NCI-H2196 (cell line): ENCODE measurements around the gene CYP2U1.
"Not testable (repeated sequence)": the region's sequence is repeated elsewhere in the genome, so short reads cannot be mapped to it uniquely, and the experiment has no call there.

Experiments used
- DNase-seq: peaks from one replicate; lab custom pipeline; 2025; ENCODE audit not compliant: unreplicated experiment; lab: John Stamatoyannopoulos, UW

Gene CYP2U1

DNA sequence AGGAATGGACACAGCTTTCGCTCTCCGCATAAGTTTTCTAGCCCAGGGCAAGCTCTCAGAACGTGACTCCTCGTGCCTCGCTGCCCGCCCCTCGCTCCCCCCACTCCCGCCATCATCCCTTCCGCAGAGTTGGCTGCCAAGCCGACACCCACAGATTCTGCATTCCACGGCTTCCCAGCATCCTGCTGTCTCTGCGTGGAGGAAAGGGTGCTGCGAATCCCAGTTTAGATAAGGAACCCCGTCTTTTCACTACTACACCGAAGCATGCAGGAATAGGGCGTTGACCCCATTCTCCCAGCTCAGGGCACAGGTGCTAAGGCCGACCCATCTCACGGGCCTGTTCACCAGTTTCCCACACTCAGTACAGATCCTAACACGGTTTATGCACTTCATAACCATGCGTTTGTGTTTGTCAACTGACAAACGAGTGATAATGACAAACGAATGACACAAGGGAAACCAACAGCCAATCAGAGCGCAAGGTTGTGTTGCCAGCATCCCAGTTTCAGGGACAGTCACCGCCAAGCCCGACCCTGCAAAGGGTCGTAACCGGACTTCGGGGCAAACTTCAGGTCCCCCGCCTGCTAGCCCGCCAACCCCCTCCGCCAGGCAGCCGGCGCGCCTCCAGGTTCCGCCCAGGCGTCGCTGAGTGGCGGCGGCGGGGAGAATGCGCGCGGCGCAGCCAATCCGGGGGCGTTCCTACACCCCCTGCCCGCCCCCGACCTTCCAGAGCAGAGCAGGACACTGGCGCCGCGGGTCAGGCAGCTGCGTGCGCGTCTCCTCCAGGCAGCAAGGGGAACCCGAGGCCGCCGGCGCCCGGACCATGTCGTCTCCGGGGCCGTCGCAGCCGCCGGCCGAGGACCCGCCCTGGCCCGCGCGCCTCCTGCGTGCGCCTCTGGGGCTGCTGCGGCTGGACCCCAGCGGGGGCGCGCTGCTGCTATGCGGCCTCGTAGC is at the start of gene CYP2U1:
Gene CYP2U1, plus strand, starts transcription at position 729 of the 954 bp plus-strand sequence. Its CDS starts 95 bp downstream, at position 824.
- peak; percentile 60 for DNase-seq

DNA sequence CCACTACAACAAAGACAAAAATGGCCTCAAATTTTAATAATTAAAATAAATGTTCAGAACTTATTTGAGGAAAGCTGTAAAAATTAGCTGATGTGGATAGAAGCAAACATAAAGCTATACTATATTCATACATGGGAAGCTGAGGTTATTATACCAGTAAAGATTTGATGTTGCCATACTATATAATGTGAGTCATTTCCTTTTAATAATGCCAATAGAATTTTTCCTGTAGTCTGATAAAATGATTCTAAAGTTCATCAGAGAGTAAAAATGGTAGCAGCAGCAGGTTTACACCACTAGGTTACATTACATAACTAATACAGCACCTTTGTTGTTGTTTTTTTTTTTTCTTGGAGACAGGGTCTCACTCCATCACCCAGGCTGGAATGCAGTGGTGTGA is 45.5 kb upstream of the CYP2U1 start:
- DNase-seq = no peak

DNA sequence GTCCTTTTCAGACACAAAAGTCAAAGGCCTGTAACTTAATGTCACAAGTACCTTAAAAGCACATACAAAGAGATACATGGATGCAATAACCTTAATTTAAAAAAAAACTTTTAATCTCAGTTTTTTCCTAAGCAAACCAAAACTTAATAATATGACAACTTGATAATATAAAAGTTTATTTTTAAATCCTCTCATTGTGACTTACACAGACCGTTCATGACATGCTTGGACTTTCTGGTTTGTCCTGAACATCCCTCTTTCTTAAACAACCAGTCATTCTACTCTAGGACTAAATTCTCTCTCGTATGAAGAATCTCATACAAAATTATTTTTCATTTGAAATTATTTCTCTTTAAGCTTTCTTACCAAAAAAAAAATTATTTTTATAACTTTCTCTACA is 43.1 kb upstream of the CYP2U1 start:
- no peak for DNase-seq

DNA sequence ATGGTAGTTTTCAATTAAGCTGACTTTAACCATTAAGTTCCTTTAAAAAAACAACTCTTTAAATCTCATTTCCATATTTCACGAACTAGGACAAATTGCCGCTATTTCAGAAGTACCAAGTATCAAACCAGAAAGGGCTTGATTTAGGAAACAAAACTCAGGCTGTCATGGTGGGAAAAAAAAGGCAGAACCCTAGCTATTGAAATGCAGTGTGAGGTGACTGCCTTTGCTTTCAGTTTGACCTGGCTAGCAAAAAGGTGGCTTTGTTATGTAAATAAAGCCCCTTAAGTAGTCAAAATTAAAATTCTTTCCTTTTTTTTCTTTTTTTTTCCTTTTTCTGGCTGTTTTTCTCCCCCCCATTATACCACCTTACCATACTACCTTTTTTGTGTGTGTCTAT is 40.6 kb upstream of the CYP2U1 start:
- no peak for DNase-seq

DNA sequence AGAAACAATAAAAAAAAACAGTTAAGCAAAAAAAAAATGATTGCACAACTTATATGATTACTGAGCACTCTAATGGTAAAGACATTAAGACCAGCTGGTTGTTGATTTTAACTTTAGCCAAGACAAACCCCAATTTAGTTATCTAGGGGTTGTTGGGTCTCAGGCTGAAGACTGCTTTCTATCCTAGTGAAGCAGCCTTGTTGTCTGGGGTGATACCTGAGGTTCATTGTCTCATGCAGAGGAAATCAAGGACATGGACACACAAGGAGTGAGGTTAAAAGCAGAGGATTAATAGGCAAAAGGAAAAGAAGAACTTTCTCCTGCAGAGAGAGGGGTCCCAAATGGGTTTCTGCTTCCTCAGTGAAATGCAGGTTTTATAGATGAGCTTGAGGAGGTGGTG is 40.0 kb upstream of the CYP2U1 start:
- DNase-seq = no peak

DNA sequence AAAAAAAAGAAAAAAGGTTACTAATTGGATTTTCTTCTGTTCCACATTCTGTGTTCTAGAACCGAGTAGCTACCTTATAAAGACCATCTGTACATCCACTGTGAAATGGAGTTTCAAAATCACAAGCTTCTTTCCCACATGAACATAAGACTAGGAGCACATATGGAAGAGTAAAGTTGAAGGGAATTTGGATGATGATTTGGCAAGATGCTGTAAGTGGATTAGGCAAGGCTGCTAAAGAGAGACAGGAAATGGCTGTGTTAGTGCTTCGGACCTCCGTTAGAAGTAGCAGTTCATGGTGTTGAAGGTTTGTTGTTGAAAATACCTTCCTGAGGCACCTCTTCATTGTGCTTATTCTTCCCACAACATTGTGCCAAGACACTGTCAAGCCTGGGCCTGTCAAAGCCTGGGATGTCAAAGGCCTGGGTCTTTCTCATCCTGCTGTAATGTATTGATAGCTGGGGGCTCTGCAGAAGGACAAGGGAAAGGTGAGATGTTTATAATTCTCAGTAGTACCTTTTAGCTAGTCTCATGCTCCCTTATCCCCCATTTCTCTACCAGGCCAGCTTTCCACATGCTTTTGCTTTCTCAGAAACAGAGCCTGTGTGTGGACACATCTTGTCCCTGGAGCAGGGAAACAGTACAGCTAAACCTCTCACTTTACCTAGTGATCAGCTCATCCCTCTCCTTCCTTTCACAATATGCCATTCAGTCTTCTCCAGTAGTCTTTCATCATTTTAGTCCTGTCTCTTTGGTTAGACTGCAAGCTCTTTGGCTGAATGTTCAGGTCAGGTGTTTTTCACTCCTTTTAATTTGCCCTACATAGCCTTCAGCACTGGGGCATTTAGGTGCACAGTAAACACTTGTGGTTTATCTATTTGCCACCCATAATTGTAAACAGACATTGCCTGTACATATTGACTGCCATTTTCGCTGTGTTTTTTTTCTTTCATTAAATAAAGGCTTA is 37.9 kb upstream of the CYP2U1 start:
- no peak for DNase-seq

DNA sequence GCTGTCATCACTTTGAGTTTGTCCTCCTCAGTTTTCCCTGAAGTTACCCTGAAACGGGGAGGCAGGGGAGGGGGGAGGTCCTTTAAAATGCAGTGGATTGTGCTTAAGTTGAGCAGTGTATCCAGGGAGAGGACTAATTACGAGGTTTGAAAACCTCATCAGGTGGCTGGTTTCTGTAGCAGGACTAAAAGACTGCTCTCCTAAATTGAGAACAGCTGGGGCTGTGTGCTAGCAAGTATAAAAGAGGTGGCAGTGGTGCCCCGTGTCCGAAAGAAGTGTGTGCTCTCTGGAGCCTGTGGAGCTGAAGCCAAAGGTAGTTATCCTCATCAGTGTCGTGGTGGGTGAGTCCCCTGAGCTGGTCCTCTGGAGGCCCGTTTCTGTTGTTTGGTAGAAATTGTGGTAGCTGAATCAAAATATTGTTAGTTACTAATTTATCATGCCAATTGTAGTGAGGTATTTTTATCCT is 37.2 kb upstream of the CYP2U1 start:
- DNase-seq = no peak

DNA sequence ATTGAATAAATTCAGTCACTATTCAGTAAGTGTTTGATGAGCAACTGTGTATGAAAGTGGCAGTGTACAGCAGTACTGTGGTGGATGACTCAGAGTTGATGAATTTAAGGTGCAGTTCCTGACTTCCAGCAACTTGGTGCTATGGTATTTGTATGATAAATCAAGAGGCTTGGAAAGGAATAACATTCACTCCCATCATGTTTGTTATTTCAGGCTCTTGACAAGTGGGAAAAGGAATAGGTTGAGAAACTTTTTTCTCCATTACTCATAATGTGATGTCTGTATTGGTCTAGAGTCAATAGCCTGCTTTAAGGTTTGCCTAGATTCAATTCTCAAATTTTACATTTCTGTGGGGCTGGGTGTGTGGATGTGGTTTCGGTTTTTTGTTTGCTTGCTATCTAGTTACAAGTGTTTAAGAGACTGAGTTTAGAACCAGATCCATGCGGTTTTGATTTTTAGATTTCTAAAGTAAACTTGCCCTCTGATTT is 35.1 kb upstream of the CYP2U1 start:
- peak; percentile 4 for DNase-seq

DNA sequence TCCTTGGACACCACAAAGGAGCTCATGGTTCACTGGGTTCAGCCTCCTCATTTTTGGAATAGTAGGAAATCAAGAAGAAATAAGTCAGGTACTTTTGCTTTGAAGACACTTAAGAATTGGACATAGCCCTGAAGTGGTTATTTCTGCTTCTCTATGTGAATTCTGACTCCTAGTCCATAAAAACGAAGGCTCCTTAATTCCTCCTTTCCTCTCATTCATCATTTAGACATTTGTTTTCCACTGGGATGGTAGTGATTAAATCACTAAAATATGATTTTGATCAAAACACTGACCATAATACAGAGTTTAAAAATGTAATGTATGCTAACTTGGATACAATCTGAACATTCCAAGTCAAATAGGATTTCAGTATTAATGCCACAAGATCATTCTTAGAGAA is 34.7 kb upstream of the CYP2U1 start:
- no peak for DNase-seq

DNA sequence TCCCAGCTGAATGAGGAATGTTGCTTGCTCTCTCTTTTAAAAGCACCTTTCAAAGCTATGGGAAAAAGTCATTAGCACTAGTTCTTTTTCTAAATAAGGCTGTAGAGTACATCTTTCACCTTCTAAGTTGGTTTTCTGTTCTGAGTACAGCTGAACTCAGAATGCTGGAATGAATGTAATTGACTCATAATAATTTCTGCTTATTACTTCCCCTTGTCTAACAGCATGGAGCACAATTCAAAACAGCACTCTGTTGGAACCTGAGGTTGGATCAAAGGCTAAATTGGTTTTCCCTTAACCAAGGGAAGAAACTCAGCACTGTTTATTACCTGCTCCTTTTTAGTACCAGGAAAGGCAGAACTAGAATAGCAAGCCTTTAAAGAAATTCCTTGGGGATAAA is 33.5 kb upstream of the CYP2U1 start:
- no peak for DNase-seq

DNA sequence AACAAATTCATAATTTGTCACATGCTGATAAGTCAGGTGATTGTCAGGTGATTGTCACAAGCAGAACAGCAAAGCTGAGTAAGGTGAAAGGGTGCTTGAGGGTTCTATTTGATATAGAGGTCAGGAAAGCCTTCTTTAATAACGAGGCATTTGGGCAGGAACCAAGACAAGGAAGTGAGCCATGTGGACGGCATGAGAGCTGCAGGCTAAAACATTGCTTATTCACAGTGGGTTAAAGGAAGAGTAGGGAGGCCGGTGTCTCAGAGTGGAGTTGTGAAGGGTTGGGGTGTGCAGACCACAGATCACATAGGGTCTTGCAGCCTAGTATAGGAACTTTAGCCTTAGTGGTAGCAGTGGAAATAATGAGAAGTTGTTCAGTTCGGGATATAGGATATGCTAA is 31.3 kb upstream of the CYP2U1 start:
- DNase-seq = no peak

DNA sequence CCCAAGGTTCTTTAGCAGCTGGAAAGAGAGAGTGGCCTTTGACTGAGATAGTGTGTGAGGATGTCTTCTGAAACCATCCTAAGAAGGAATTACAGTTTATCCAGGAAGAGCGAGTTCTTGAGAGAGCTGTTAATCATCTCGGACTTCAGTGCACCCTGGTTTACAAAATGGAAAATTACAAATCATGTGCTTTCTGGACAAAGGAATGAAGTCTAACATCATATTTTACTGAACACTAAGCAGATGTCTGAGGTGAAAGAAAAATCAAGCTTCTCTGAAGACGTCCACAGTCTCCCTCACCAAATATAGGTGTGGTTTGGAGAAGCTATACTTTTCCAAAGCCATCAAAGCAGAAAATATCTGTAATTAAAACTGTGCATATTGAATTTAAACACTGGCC is 30.8 kb upstream of the CYP2U1 start:
- DNase-seq = no peak

DNA sequence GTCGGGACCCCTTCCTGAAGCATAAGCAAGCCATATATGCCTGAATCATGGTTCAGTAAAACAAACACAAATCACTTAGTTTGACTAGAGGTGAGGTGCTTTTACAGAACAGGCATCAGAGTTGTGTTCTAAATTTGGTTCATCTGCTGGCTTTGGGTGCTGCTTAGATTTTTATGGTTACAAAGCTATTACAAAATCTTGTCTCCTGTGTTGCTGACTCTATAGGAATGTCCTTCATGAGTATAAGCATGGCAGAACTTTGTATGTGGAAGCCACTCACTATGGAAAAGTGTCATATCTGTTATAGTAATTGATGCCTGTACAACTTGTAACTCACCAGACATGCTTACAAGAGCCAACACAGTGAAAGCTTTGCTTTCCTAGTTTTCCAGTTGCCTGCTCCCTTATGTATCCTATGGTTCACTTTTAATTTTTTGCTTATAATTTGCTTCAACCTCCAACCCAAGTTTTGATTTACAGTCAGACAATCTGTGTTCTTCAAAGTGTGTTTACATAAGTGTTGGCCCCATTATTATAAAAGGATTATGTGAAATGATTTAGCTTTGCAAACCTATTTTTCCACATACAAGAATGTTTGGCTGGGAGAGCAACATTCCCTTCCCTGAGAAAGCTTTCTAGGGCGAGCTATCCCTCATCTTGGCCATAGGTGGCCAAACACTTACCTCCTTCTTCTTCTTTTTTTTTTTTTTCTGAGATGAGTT is 30.0 kb upstream of the CYP2U1 start:
- no peak for DNase-seq

DNA sequence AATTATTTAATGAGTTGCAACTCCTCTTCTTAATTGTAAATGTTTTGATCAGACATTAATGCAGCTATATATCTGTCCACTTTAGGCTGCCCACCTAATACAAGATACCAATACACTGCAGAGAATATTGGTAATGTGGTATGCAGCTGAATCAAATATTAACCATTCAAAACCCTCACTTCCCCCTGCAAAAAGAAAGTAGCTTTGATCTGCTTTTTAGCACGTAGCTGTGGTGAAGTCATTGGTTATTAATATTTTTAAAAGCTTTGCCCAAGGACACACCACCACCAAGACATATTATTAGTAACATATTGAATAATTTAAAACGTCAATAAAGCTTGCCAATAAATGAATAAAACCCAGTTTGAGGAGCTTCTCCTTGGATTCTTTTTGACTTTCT is 28.6 kb upstream of the CYP2U1 start:
- DNase-seq = no peak

DNA sequence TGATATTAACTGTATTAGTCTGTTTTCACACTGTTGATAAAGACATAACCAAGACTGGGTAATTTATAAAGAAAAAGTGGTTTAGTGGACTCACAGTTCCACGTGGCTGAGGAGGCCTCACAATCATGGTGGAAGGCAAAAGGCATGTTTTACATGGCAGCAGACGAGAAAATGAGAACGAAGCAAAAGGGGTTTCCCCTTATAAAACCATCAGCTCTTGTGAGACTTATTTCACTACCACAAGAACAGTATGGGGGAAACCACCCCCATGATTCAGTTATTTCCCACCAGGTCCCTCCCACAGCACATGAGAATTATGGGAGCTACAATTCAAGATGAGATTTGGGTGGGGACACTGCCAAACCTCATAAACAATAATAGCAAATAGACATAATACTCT is 26.3 kb upstream of the CYP2U1 start:
- DNase-seq = not testable (repeated sequence)

DNA sequence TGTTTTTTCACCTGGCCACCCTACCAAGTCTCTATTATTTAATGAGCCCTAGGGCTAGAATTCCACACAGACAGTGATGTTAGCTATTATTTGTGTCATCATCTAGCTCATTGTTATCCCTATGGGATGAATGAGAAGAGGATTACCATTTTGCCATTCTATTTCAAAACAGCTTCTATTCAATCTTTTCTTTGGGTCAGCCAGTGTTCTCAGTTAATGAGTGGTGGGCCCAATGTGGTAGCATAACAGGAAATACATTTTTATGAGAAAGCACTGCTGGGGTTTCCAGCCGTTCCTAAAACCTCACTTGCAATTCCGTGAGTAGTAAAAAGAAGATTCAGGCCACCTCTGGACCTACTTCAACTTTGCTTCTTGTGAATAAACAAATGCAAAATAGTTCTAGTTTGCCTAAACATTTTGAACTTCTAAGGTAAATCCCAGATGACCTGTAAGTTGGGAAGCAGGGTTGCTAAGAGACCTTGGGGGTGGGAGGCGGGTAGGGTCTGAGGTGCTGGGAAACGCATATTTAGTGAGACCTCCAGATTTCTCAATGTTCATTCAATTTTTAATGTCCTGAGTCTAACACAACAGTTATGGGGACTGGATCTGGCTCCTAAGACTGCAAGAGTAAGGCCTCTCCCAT is 24.8 kb upstream of the CYP2U1 start:
- no peak for DNase-seq

DNA sequence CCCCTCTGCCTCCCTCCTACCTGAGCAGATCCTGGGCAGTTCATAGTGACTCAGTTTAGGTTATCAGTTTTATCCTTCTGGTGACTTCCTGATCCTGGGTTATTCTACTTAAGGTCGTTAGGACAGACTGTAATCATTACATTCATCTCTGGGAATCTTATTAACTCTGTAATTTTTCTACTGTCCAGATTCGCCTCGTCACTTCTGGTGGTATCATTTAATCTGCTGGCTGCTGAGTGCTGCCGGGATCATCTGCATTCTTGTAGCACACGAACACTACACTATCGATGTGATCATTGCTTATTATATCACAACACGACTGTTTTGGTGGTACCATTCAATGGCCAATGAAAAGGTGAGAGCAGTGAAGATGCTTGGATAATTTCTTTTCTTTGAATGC is 23.0 kb upstream of the CYP2U1 start:
- no peak for DNase-seq

DNA sequence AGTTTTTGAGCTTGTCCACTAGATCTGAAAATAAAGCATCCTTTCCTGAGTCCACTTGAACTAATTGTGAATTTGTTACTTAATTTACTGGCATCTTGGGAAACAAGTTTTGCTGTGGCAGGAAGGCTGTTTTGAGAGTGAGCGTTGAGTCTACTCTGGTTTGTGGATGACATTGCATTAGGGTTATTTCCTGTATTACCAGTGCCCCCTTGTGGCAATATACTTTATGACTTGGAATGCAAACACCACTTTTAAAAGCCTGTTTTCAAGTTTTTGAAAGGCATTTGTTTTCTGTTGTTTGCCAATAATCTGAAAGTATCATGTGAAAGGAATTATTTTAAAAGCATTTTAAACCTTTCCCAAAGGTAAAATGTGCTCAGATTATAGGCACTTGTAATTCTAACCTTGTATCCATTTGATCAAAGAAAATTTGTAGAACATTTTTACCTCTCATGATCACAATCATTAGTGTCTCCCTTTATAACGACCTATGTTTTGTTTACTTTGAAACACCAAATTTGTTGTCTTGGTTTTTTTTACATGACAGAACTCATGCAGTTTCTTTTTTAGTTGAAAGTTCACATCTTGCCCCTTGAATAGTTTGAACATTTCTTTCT is 18.0 kb upstream of the CYP2U1 start:
- DNase-seq = peak; percentile 44

DNA sequence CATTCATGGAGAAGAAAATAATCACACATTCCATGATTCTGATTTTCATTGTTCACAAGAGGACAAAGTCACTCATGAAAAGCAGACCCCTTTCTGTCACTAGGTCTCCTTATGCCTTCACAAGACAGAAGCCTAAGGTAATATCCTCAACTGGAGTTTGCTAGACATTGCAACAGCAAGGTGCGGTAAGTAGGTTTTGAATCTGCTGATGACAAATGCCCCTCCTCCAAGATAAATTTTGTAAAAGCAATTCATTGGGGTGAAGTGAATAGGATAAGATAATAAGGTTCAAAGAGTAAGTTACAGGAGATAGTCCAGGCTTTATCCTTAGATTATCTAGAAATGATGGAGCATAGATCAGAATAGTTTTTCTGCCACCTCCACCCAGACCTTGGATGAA is 16.1 kb upstream of the CYP2U1 start:
- DNase-seq = no peak

DNA sequence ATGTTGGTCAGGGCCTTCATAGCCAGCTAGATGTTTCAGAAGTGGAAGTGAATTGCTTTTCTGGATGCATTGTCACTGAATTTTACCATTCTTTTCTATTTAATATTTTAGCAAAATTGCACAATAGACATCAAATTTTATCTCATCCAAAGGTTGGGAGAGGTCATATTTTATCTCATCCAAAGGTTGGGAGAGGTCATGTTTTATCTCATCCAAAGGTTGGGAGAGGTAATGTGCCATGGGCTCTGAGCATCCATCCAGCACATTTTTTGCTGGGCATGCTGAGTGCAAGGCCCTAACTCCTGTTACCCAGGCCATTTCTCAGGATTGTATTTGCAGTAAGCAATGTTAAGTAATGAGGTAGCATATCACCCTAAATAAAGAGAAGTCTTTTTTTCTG is 14.7 kb upstream of the CYP2U1 start:
- DNase-seq = no peak
